IMR-90 (cell line): ENCODE data around the gene GRIK1. TPM values are rescaled to one million over a fixed set of nuclear protein-coding genes. Genes with fewer than 3 reads are reported as not detected.

Experiments
- ATAC-seq: fragments of 200-7000 bp; cut with Tn5 transposase; 2 replicates; pipeline ENCODE4 v1.9.1; 2020; ENCODE audit warnings: low read depth, mild to moderate bottlenecking, moderate library complexity
- BruUV-seq: library from RNA; stranded (reverse); fragments of 400-500 nt; replicated peaks from 2 replicates; lab custom pipeline; 2021; lab: Mats Ljungman, UMichigan
- CTCF ChIA-PET: fragments of 300-600 bp; formaldehyde crosslinking; extraction: SDS; loops from one replicate; lab custom pipeline; 2021; ENCODE audit warnings: antibody characterized with exemption; lab: Yijun Ruan, JAX
- POLR2A ChIA-PET: fragments of 300-600 bp; sonication (Branson Sonifier 250); formaldehyde crosslinking; loops from one replicate; lab custom pipeline; 2022; ENCODE audit warnings: antibody characterized with exemption; ENCODE audit not compliant: unreplicated experiment; lab: Charles Lee
- DNase-seq: peaks from one replicate; pipeline ENCODE4 v3.0.0; 2013
- H2AFZ ChIP-seq: replicated peaks from 2 replicates; pipeline ENCODE3; 2013; ENCODE audit warnings: low read length, mild to moderate bottlenecking; ENCODE audit not compliant: poor library complexity
- H2AK5ac ChIP-seq: 2 replicates; pipeline ENCODE4 v1.6.1; 2013; ENCODE audit warnings: low read depth, low read length, inconsistent platforms
- H2AK9ac ChIP-seq: replicated peaks from 2 replicates; pipeline ENCODE3; 2013; ENCODE audit warnings: mild to moderate bottlenecking, low read depth, low read length, moderate library complexity; ENCODE audit not compliant: poor library complexity
- H2BK120ac ChIP-seq: 2 replicates; pipeline ENCODE4 v1.6.1; 2013; ENCODE audit warnings: low read depth, low read length, inconsistent platforms
- H2BK15ac ChIP-seq: 3 replicates; pipeline ENCODE4 v1.6.1; 2013; ENCODE audit warnings: low read depth, low read length, inconsistent platforms
- H2BK20ac ChIP-seq: 2 replicates; pipeline ENCODE4 v1.6.1; 2013; ENCODE audit warnings: low read depth, mild to moderate bottlenecking, inconsistent platforms, low read length, moderate library complexity
- H2BK5ac ChIP-seq: 2 replicates; pipeline ENCODE4 v1.6.1; 2013; ENCODE audit warnings: mild to moderate bottlenecking, low read depth, low read length, inconsistent platforms; ENCODE audit not compliant: poor library complexity, severe bottlenecking
- H3K14ac ChIP-seq: replicated peaks from 2 replicates; pipeline ENCODE4 v1.6.1; 2013; ENCODE audit warnings: low read depth, low read length, inconsistent platforms
- H3K18ac ChIP-seq: 2 replicates; pipeline ENCODE4 v1.6.1; 2013; ENCODE audit warnings: low read depth, low read length, control low read depth
- H3K23ac ChIP-seq: 2 replicates; pipeline ENCODE4 v1.6.1; 2013; ENCODE audit warnings: low read depth, low read length, inconsistent platforms
- H3K27ac ChIP-seq: 2 replicates; pipeline ENCODE4 v1.5.1; 2013; ENCODE audit warnings: mild to moderate bottlenecking, control low read depth, low read length; ENCODE audit not compliant: insufficient read depth
- H3K27me3 ChIP-seq: 2 replicates; pipeline ENCODE4 v1.6.1; 2013; ENCODE audit warnings: low read length; ENCODE audit not compliant: control insufficient read depth, insufficient read depth
- H3K36me3 ChIP-seq: 2 replicates; pipeline ENCODE4 v1.6.1; 2013; ENCODE audit warnings: low read length, mixed read lengths; ENCODE audit not compliant: control insufficient read depth, insufficient read depth
- H3K4ac ChIP-seq: 2 replicates; pipeline ENCODE4 v1.6.1; 2013; ENCODE audit warnings: low read depth, low read length, inconsistent platforms
- H3K4me1 ChIP-seq: 2 replicates; pipeline ENCODE4 v1.6.1; 2013; ENCODE audit warnings: low read length, mixed read lengths; ENCODE audit not compliant: control insufficient read depth, insufficient read depth
- H3K4me2 ChIP-seq: 2 replicates; pipeline ENCODE4 v1.6.1; 2013; ENCODE audit warnings: low read depth, mild to moderate bottlenecking, control low read depth, low read length, moderate library complexity
- H3K4me3 ChIP-seq: 2 replicates; pipeline ENCODE4 v1.5.1; 2013; ENCODE audit warnings: low read depth, mild to moderate bottlenecking, control low read depth, low read length, moderate library complexity; ENCODE audit not compliant: insufficient read depth
- H3K56ac ChIP-seq: 2 replicates; pipeline ENCODE4 v1.6.1; 2013; ENCODE audit warnings: low read length, inconsistent platforms; ENCODE audit not compliant: insufficient read depth; ENCODE audit errors: extremely low read depth
- H3K79me1 ChIP-seq, 2 experiments: 2 replicates each; pipeline ENCODE4 v1.6.1; 2013; ENCODE audit warnings: low read length in 2 of 2, inconsistent platforms in 1 of 2, low read depth in 1 of 2
- H3K9ac ChIP-seq: 2 replicates; pipeline ENCODE4 v1.6.1; 2013; ENCODE audit warnings: low read depth, low read length, control low read depth
- H3K9me1 ChIP-seq: 2 replicates; pipeline ENCODE4 v1.6.1; 2013; ENCODE audit warnings: low read length, inconsistent platforms; ENCODE audit not compliant: insufficient read depth
- H3K9me3 ChIP-seq: 2 replicates; pipeline ENCODE4 v1.6.1; 2013; ENCODE audit warnings: low read length; ENCODE audit not compliant: control insufficient read depth, insufficient read depth
- H4K20me1 ChIP-seq: 2 replicates; pipeline ENCODE4 v1.6.1; 2013; ENCODE audit warnings: low read length, inconsistent platforms; ENCODE audit not compliant: insufficient read depth
- H4K5ac ChIP-seq: 2 replicates; pipeline ENCODE4 v1.6.1; 2013; ENCODE audit warnings: mild to moderate bottlenecking, low read depth, low read length, control low read depth
- H4K8ac ChIP-seq, 2 experiments: 2 replicates each; pipeline ENCODE4 v1.6.1; 2013; ENCODE audit warnings: low read depth in 2 of 2, low read length in 2 of 2, control low read depth in 1 of 2, inconsistent platforms in 1 of 2
- H4K91ac ChIP-seq: 2 replicates; pipeline ENCODE4 v1.6.1; 2013; ENCODE audit warnings: low read depth, low read length, inconsistent platforms; ENCODE audit not compliant: insufficient read depth
- CEBPB ChIP-seq: IDR thresholded peaks from 2 replicates; pipeline ENCODE4 v1.6.1; 2012; ENCODE audit warnings: low read depth, low read length, improper control_type of control experiment
- FOS ChIP-seq: fragments of 150-350 bp; IDR thresholded peaks from 2 replicates; pipeline ENCODE4 v1.6.1; 2016; ENCODE audit warnings: low read depth, low read length
- MAFK ChIP-seq: IDR thresholded peaks from 2 replicates; pipeline ENCODE4 v1.6.1; 2012; ENCODE audit warnings: low read depth, low read length, improper control_type of control experiment
- MXI1 ChIP-seq: IDR thresholded peaks from 2 replicates; pipeline ENCODE4 v1.6.1; 2012; ENCODE audit warnings: low read depth, mild to moderate bottlenecking, low read length, moderate library complexity, borderline replicate concordance
- NFE2L2 ChIP-seq: fragments of 150-350 bp; IDR thresholded peaks from 2 replicates; pipeline ENCODE4 v1.6.1; 2016; ENCODE audit warnings: low read depth, mild to moderate bottlenecking, low read length
- POLR2A ChIP-seq: IDR thresholded peaks from 2 replicates; pipeline ENCODE4 v1.6.1; 2012; ENCODE audit warnings: mild to moderate bottlenecking, low read depth, low read length
- RAD21 ChIP-seq: IDR thresholded peaks from 2 replicates; pipeline ENCODE4 v1.6.1; 2012; ENCODE audit warnings: low read length, improper control_type of control experiment
- RCOR1 ChIP-seq: IDR thresholded peaks from 2 replicates; pipeline ENCODE4 v1.6.1; 2012; ENCODE audit warnings: mild to moderate bottlenecking, low read length, improper control_type of control experiment; ENCODE audit not compliant: insufficient replicate concordance
- RFX5 ChIP-seq: IDR thresholded peaks from 2 replicates; pipeline ENCODE4 v1.8.0; 2012; ENCODE audit warnings: low read depth, mild to moderate bottlenecking, low read length, moderate library complexity
- SMC3 ChIP-seq: fragments of 150-350 bp; IDR thresholded peaks from 2 replicates; pipeline ENCODE4 v1.6.1; 2016; ENCODE audit warnings: low read depth, mild to moderate bottlenecking, antibody characterized with exemption, low read length, moderate library complexity
- WGBS, 2 experiments: methylation state at CpG; one replicate each; pipeline versions ENCODE4 v1.1.5 to v1.1.7; 2013; ENCODE audit warnings: missing lambda C conversion rate in 2 of 2; ENCODE audit not compliant: insufficient read length in 1 of 2; ENCODE audit errors: extremely low coverage in 2 of 2; 5-methylcytosine and 5-hydroxymethylcytosine counted together
- dilution Hi-C: fragments of 300-500 bp; cut with HindIII; formaldehyde crosslinking; loops from one replicate; pipeline ENCODE4 v1.14.3; 2018; ENCODE audit warnings: low sequenced_read_pairs; ENCODE audit not compliant: unreplicated experiment
- in situ Hi-C: fragments of 300-500 bp; cut with MboI; formaldehyde crosslinking; loops from 3 replicates; pipeline ENCODE4 v1.14.3; 2019; ENCODE audit warnings: low sequenced_read_pairs, inconsistent platforms, mixed read lengths
- intact Hi-C: fragments of 100-400 bp; cut with micrococcal nuclease; formaldehyde crosslinking; loops from 2 replicates; pipeline ENCODE4 v1.10.0; 2022
- polyA plus RNA-seq, 3 experiments: library from polyadenylated mRNA; depleted of rRNA; stranded (reverse); fragments of >200 nt; gene quantifications; 2 replicates each; pipeline ENCODE4 v1.2.3, GENCODE V29; 2012; ENCODE audit warnings: low replicate concordance in 1 of 3
- total RNA-seq: library from RNA; depleted of rRNA; stranded (reverse); fragments of >200 nt; gene quantifications from 2 replicates; pipeline ENCODE4 v1.2.3, GENCODE V29; 2012
- TF ChIP-seq, protein P1 (sequence below): conservative IDR thresholded peaks from 2 replicates; pipeline ENCODE4 v1.5.1; 2012; ENCODE audit warnings: mild to moderate bottlenecking, low read depth, low read length, improper control_type of control experiment
- TF ChIP-seq, protein P2 (sequence below): fragments of 150-350 bp; IDR thresholded peaks from 2 replicates; pipeline ENCODE4 v1.6.1; 2016; ENCODE audit warnings: low read depth, mild to moderate bottlenecking, low read length, moderate library complexity, borderline replicate concordance

The GRIK1 gene
- total and polyA plus RNA-seq, 2 of the 4 experiments (the other 2 are of a cell fraction): not detected

DNA sequence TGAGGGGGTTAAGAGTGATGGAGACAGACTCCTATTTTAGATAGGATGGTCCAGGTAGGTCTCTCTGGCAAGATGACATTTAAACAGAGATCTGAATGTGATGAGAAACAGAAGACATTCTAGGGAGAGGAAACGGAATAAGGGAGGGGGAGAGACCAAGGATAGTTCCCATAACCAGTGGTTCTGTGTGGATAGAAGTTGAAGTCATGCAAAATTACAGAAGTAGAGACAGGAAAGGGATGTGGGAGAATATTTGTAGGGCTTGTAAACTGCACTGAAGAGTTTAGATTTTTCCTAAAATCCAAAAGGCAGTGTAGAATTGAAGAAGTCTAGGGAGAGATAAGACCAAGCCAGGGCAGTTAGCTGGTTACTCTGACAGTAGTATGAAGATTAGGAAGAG, 200.6 kb downstream of the GRIK1 start:
- CTCF ChIA-PET: no interaction called here

More for the DNA sequence above, 200.6 kb downstream of the GRIK1 start:
- H3K4me2 ChIP-seq: no peak overlapping the region
- no peak overlapping the region for H3K56ac ChIP-seq
- BruUV-seq: no TSS peak
- no peaks in the 10 kb centered on the region for H3K27me3 ChIP-seq
- H3K9me3 ChIP-seq: no peaks in the 10 kb centered on the region
- in situ Hi-C loops (no loop called here), intact Hi-C loops (no loop called here), dilution Hi-C loops (no loop called here)
- H3K79me1 ChIP-seq: no peaks in the 10 kb centered on the region
- no peak overlapping the region for H2AFZ ChIP-seq
- 17% methylated on average over 1 of the region's 1 CpG; no CpG with 5 or more reads in 1 of the 2 experiments for WGBS, 2 experiments
- no peaks in the 10 kb centered on the region for H3K9me1 ChIP-seq
- ATAC-seq: no peak
- no peak overlapping the region for H2BK20ac ChIP-seq
- TF ChIP-seq RFX5 (no peak), RCOR1 (no peak), NFE2L2 (no peak), MXI1 (no peak), SMC3 (no peak), RAD21 (no peak), MAFK (no peak), CEBPB (no peak), POLR2A (no peak), FOS (no peak)
- TF ChIP-seq, protein P1, sequence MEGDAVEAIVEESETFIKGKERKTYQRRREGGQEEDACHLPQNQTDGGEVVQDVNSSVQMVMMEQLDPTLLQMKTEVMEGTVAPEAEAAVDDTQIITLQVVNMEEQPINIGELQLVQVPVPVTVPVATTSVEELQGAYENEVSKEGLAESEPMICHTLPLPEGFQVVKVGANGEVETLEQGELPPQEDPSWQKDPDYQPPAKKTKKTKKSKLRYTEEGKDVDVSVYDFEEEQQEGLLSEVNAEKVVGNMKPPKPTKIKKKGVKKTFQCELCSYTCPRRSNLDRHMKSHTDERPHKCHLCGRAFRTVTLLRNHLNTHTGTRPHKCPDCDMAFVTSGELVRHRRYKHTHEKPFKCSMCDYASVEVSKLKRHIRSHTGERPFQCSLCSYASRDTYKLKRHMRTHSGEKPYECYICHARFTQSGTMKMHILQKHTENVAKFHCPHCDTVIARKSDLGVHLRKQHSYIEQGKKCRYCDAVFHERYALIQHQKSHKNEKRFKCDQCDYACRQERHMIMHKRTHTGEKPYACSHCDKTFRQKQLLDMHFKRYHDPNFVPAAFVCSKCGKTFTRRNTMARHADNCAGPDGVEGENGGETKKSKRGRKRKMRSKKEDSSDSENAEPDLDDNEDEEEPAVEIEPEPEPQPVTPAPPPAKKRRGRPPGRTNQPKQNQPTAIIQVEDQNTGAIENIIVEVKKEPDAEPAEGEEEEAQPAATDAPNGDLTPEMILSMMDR: no peak
- TF ChIP-seq, protein P2, sequence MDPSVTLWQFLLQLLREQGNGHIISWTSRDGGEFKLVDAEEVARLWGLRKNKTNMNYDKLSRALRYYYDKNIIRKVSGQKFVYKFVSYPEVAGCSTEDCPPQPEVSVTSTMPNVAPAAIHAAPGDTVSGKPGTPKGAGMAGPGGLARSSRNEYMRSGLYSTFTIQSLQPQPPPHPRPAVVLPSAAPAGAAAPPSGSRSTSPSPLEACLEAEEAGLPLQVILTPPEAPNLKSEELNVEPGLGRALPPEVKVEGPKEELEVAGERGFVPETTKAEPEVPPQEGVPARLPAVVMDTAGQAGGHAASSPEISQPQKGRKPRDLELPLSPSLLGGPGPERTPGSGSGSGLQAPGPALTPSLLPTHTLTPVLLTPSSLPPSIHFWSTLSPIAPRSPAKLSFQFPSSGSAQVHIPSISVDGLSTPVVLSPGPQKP: no peak
- H4K8ac ChIP-seq: no peak overlapping the region
- H3K27ac ChIP-seq: no peak overlapping the region
- no peak for DNase-seq
- POLR2A ChIA-PET: no interaction called here
- H2BK120ac ChIP-seq: no peak overlapping the region
- H2BK15ac ChIP-seq: no peak overlapping the region
- H3K4ac ChIP-seq: no peak overlapping the region
- H4K5ac ChIP-seq: no peak overlapping the region
- no peak overlapping the region for H3K9ac ChIP-seq
- no peak overlapping the region for H2BK5ac ChIP-seq
- no peak overlapping the region for H3K23ac ChIP-seq
- no peaks in the 10 kb centered on the region for H3K4me1 ChIP-seq
- no peaks in the 10 kb centered on the region for H3K36me3 ChIP-seq
- no peak overlapping the region for H3K14ac ChIP-seq
- H3K4me3 ChIP-seq: no peak overlapping the region
- H3K18ac ChIP-seq: no peak overlapping the region
- H2AK9ac ChIP-seq: no peak overlapping the region
- no peak overlapping the region for H4K91ac ChIP-seq
- H2AK5ac ChIP-seq: no peak overlapping the region
- no peaks in the 10 kb centered on the region for H4K20me1 ChIP-seq
